Keratinocyte (primary cell): ENCODE data around the gene FAM50B. TPM values are rescaled to one million over a fixed set of nuclear protein-coding genes. Genes with fewer than 3 reads are reported as not detected.

Experiments
- DNase-seq: peaks from one replicate; pipeline ENCODE4 v3.0.0-alpha.2; 2011; ENCODE audit warnings: low read depth, missing footprints, low spot score
- FAIRE-seq: peaks from 2 replicates; lab custom pipeline; 2011; peaks lifted over from hg19 to GRCh38; lab: Jason Lieb, UNC
- H2AFZ ChIP-seq: 2 replicates; pipeline ENCODE4 v1.6.0; 2012; ENCODE audit warnings: low read length, control low read depth, inconsistent platforms; ENCODE audit not compliant: control insufficient read depth
- H3K27ac ChIP-seq: 2 replicates; pipeline ENCODE4 v1.5.1; 2011; ENCODE audit warnings: low read length; ENCODE audit not compliant: control insufficient read depth, insufficient read depth
- H3K27me3 ChIP-seq: 3 replicates; pipeline ENCODE4 v1.6.0; 2011; ENCODE audit warnings: low read length; ENCODE audit not compliant: control insufficient read depth, insufficient read depth; ENCODE audit errors: extremely low read depth
- H3K36me3 ChIP-seq, 2 experiments: 2 replicates in 1 of 2; 3 replicates in 1 of 2; pipeline ENCODE4 v1.5.1; 2011; ENCODE audit warnings: low read length in 2 of 2, mild to moderate bottlenecking in 1 of 2; ENCODE audit not compliant: control insufficient read depth in 2 of 2, insufficient read depth in 2 of 2; ENCODE audit errors: extremely low read depth in 1 of 2
- H3K4me1 ChIP-seq: 3 replicates; pipeline ENCODE4 v1.5.1; 2011; ENCODE audit warnings: low read length; ENCODE audit not compliant: control insufficient read depth, insufficient read depth; ENCODE audit errors: extremely low read depth
- H3K4me2 ChIP-seq: 3 replicates; pipeline ENCODE4 v1.6.0; 2011; ENCODE audit warnings: low read depth, low read length; ENCODE audit not compliant: control insufficient read depth, insufficient read depth; ENCODE audit errors: extremely low read depth
- H3K4me3 ChIP-seq, 3 experiments: fragments of 200-600 bp in 1 of 3; sonication (generic) in 1 of 3; 2 replicates in 2 of 3; 3 replicates in 1 of 3; pipeline ENCODE4 v1.5.1; 2011 to 2016; ENCODE audit warnings: low read length in 3 of 3, mild to moderate bottlenecking in 3 of 3, control low read depth in 2 of 3, inconsistent platforms in 1 of 3, low read depth in 1 of 3, mixed read lengths in 1 of 3, mixed run types in 1 of 3, moderate library complexity in 1 of 3; ENCODE audit not compliant: control insufficient read depth in 2 of 3, insufficient read depth in 2 of 3; ENCODE audit errors: extremely low read depth in 1 of 3
- H3K79me2 ChIP-seq: 2 replicates; pipeline ENCODE4 v1.6.0; 2012; ENCODE audit warnings: low read length; ENCODE audit not compliant: control insufficient read depth, insufficient read depth
- H3K9ac ChIP-seq: 3 replicates; pipeline ENCODE4 v1.6.0; 2011; ENCODE audit warnings: low read length; ENCODE audit not compliant: control insufficient read depth, insufficient read depth; ENCODE audit errors: extremely low read depth
- H3K9me1 ChIP-seq: 3 replicates; pipeline ENCODE4 v1.6.0; 2011; ENCODE audit warnings: low read length; ENCODE audit not compliant: control insufficient read depth, insufficient read depth; ENCODE audit errors: extremely low read depth
- H3K9me3 ChIP-seq: 2 replicates; pipeline ENCODE4 v1.5.1; 2012; ENCODE audit warnings: low read depth, low read length; ENCODE audit not compliant: control insufficient read depth
- H4K20me1 ChIP-seq: 3 replicates; pipeline ENCODE4 v1.6.0; 2011; ENCODE audit warnings: low read length; ENCODE audit not compliant: control insufficient read depth, insufficient read depth; ENCODE audit errors: extremely low read depth
- EZH2 ChIP-seq: IDR thresholded peaks from one replicate; pipeline ENCODE4 v1.6.1; 2012; ENCODE audit warnings: inconsistent platforms, mild to moderate bottlenecking, low read length, moderate library complexity
- dilution Hi-C: fragments of 300-500 bp; cut with MboI; formaldehyde crosslinking; loops from one replicate; pipeline ENCODE4 v1.7.0; 2020; ENCODE audit warnings: low sequenced_read_pairs; ENCODE audit not compliant: extremely low pct_ligation_motif_present
- polyA minus RNA-seq, 3 experiments: library from RNA; depleted of rRNA, polyadenylated mRNA; stranded (reverse); fragments of >200 nt; gene quantifications; 1 replicate in 1 of 3; 2 replicates in 1 of 3; 3 replicates in 1 of 3; pipeline ENCODE4 v1.2.3, GENCODE V29; 2011
- polyA plus RNA-seq, 5 experiments: library from polyadenylated mRNA; depleted of rRNA in 3 of 5; stranded (reverse) in 3 of 5; stranded (forward) in 1 of 5; unstranded in 1 of 5; fragments of >200 nt; gene quantifications; 1 replicate in 1 of 5; 2 replicates in 3 of 5; 3 replicates in 1 of 5; pipeline versions ENCODE4 v1.2.1 to v1.2.3, GENCODE V29; 2011 to 2012; ENCODE audit warnings: missing spikeins in 2 of 5, low read depth in 1 of 5, low replicate concordance in 1 of 5
- TF ChIP-seq, protein P1 (sequence below), 3 experiments: IDR thresholded peaks in 1 of 3; conservative IDR thresholded peaks in 1 of 3; optimal IDR thresholded peaks in 1 of 3; 2 replicates in 2 of 3; 3 replicates in 1 of 3; pipeline versions ENCODE3 to v1.5.1; 2011; ENCODE audit warnings: low read length in 3 of 3, mild to moderate bottlenecking in 3 of 3, moderate library complexity in 2 of 3, control low read depth in 1 of 3, inconsistent platforms in 1 of 3; ENCODE audit not compliant: insufficient read depth in 2 of 3; ENCODE audit errors: extremely low read depth in 1 of 3

Gene FAM50B, protein sequence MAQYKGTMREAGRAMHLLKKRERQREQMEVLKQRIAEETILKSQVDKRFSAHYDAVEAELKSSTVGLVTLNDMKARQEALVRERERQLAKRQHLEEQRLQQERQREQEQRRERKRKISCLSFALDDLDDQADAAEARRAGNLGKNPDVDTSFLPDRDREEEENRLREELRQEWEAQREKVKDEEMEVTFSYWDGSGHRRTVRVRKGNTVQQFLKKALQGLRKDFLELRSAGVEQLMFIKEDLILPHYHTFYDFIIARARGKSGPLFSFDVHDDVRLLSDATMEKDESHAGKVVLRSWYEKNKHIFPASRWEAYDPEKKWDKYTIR
- polyA plus RNA-seq, result 3.8 to 4.0 TPM (median 3.9 TPM) in 3 replicates
- 0.80 TPM for polyA plus RNA-seq (2011; ENCODE audit: low read depth)
- polyA plus RNA-seq (2011; cell fraction: cytosol; rRNA removed), result 2.9 and 4.1 TPM in 2 replicates
- polyA plus RNA-seq (2011; cell fraction: nucleus; rRNA removed), result 3.7 and 3.8 TPM in 2 replicates
- 2.8 and 5.9 TPM in 2 replicates for polyA plus RNA-seq (2012; ENCODE audit: low replicate concordance)
- polyA minus RNA-seq, result 0.69 to 1.6 TPM (median 1.1 TPM) in 3 replicates
- polyA minus RNA-seq (2011; cell fraction: cytosol; rRNA and poly(A)+ RNA removed), result 4.8 TPM
- 1.7 and 1.8 TPM in 2 replicates for polyA minus RNA-seq (2011; cell fraction: nucleus; rRNA and poly(A)+ RNA removed)

DNA sequence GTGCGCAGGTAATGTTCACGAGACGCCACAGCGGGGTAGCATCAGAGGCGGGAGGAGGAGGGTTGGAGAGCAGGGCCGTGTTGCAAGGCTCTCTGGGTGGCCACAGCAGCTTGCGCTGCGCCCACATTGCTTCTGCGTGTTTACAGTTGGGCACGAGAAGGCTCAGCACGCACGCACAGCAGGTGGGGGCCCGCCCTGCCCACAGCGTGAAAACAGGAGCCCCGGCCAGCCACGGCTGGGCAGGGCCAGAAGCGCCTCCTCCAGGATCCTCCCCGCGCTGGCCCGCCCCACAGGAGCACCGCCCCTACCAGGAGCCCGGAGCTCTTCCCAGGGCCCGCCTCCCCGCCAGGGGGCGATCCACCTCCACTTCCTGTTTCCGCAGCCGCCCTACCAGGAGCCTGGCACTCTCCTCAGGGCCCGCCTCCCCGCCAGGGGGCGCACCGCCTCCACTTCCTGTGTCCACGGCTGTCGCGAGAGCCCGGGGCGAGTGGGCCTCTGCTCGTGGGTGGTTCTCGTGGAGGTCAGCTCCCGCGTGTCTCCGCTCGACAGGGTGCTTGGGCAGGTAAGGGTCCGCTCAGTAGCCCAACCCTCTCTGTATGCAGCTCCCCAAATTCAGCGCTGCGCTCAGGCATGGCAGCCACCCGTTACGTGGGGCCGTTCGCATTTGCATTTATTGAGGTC is at the start of gene FAM50B:
TSS of gene FAM50B (plus strand) at position 449 of the 681 bp plus-strand sequence. CDS start 439 bp downstream, outside the sequence.
- H3K27me3 ChIP-seq, result no peaks in the 10 kb centered on the region
- peak within 1 kb of the TSS; percentile 72 for H3K9ac ChIP-seq
- DNase-seq, result peak; percentile 45
- no peaks in the 10 kb centered on the region for H3K79me2 ChIP-seq
- peak within 1 kb of the TSS; percentile 52 to 65 (median 58) for H3K4me3 ChIP-seq
- peak within 1 kb of the TSS; percentile 82 for H3K27ac ChIP-seq
- no peaks in the 10 kb centered on the region for H4K20me1 ChIP-seq
- H3K9me3 ChIP-seq, result no peaks in the 10 kb centered on the region
- peak within 1 kb of the TSS; percentile 82 for H2AFZ ChIP-seq
- dilution Hi-C loops, result no loop called here
- H3K36me3 ChIP-seq, result no peaks in the 10 kb centered on the region
- peaks cover 6% of the 10 kb centered on the region for H3K4me1 ChIP-seq
- no peaks in the 10 kb centered on the region for H3K9me1 ChIP-seq
- H3K4me2 ChIP-seq, result peak within 1 kb of the TSS; percentile 76
- FAIRE-seq, result no peak
- TF ChIP-seq, protein P1, sequence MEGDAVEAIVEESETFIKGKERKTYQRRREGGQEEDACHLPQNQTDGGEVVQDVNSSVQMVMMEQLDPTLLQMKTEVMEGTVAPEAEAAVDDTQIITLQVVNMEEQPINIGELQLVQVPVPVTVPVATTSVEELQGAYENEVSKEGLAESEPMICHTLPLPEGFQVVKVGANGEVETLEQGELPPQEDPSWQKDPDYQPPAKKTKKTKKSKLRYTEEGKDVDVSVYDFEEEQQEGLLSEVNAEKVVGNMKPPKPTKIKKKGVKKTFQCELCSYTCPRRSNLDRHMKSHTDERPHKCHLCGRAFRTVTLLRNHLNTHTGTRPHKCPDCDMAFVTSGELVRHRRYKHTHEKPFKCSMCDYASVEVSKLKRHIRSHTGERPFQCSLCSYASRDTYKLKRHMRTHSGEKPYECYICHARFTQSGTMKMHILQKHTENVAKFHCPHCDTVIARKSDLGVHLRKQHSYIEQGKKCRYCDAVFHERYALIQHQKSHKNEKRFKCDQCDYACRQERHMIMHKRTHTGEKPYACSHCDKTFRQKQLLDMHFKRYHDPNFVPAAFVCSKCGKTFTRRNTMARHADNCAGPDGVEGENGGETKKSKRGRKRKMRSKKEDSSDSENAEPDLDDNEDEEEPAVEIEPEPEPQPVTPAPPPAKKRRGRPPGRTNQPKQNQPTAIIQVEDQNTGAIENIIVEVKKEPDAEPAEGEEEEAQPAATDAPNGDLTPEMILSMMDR (optimal IDR thresholded peaks at IDR 0.05 in 1 of 3, IDR thresholded peaks at IDR 0.05 in 1 of 3, conservative IDR thresholded peaks at IDR 0.05 in 1 of 3; ENCODE audit: extremely low read depth in 1 of 3, insufficient read depth in 2 of 3, low read length in 3 of 3), result peak; percentile 62 to 94 (median 86)
- TF ChIP-seq EZH2, result no peak

DNA sequence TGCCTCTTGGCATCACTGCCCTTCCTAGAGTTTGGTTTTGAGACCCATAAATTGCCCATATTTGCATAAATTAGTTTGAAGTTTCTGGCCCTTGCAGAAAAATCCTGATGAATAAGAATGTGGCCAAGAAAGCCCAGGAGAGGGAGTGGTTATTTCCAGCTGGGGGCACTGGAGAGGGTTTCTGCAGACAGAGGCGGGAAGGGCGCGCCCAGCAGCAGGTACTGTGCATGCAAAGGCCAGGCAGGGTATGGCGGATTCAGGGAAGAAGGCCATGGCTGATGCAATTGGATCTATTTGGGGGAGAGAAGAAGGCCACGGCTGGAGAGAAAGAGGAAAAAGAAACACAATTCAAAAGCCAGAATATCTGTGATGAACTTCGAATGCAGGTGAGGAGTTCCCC is 49.5 kb upstream of the FAM50B start:
- H3K9me3 ChIP-seq, result no peaks in the 10 kb centered on the region
- H3K4me2 ChIP-seq, result no peak overlapping the region
- H3K79me2 ChIP-seq, result no peaks in the 10 kb centered on the region
- no peaks in the 10 kb centered on the region for H3K9me1 ChIP-seq
- FAIRE-seq (no peak), DNase-seq (no peak)
- H3K4me1 ChIP-seq, result peaks cover 50% of the 10 kb centered on the region
- H2AFZ ChIP-seq, result peak overlapping the region; percentile 52
- no peak overlapping the region for H3K9ac ChIP-seq
- H4K20me1 ChIP-seq, result no peaks in the 10 kb centered on the region
- dilution Hi-C loops, result no loop called here
- TF ChIP-seq EZH2, result no peak
- TF ChIP-seq, protein P1 (optimal IDR thresholded peaks at IDR 0.05 in 1 of 3, IDR thresholded peaks at IDR 0.05 in 1 of 3, conservative IDR thresholded peaks at IDR 0.05 in 1 of 3; ENCODE audit: extremely low read depth in 1 of 3, insufficient read depth in 2 of 3, low read length in 3 of 3), result peak in 1 of 3 experiments; percentile 30
- H3K27me3 ChIP-seq, result no peaks in the 10 kb centered on the region
- no peak overlapping the region for H3K4me3 ChIP-seq
- H3K27ac ChIP-seq, result no peak overlapping the region
- no peaks in the 10 kb centered on the region for H3K36me3 ChIP-seq
